Vagina (tissue), 2 donors: ENCODE results near the gene POLR2I. TPM values are rescaled to one million over a fixed set of nuclear protein-coding genes. Genes with fewer than 3 reads are reported as not detected.

Experiments used
- DNase-seq, 2 donors: peaks; one replicate each; pipeline ENCODE4 v3.0.0-alpha.2; 2017; ENCODE audit errors: extremely low spot score in 2 of 2
- H3K27ac ChIP-seq: fragments of 200-600 bp; sonication (generic); one replicate; pipeline ENCODE4 v1.5.1; 2019
- H3K27me3 ChIP-seq: fragments of 200-600 bp; sonication (generic); one replicate; pipeline ENCODE4 v1.5.1; 2019
- H3K36me3 ChIP-seq, 2 donors: fragments of 200-600 bp; sonication (generic); one replicate each; pipeline ENCODE4 v1.5.1; 2017 to 2019
- H3K4me1 ChIP-seq: fragments of 200-600 bp; sonication (generic); one replicate; pipeline ENCODE4 v1.5.1; 2019
- H3K4me3 ChIP-seq, 2 donors: fragments of 200-600 bp; sonication (generic); 1 replicate in 1 of 2; 2 replicates in 1 of 2; pipeline ENCODE4 v1.5.1; 2016 to 2019
- H3K9me3 ChIP-seq: fragments of 200-600 bp; sonication (generic); one replicate; pipeline ENCODE4 v1.5.1; 2019
- CTCF ChIP-seq, 3 experiments: fragments of 450-650 bp in 2 of 3; fragments of 200-600 bp in 1 of 3; sonication (generic) in 1 of 3; IDR thresholded peaks; one replicate each; pipeline ENCODE4 v1.5.1; 2017 to 2019; ENCODE audit warnings: antibody characterized with exemption in 3 of 3, mild to moderate bottlenecking in 2 of 3, moderate library complexity in 2 of 3
- POLR2A ChIP-seq, 2 donors: fragments of 450-650 bp; IDR thresholded peaks; one replicate each; pipeline ENCODE4 v1.6.1; 2017; ENCODE audit warnings: antibody characterized with exemption in 2 of 2, mild to moderate bottlenecking in 2 of 2, moderate library complexity in 2 of 2
- POLR2AphosphoS5 ChIP-seq, 2 donors: sonication (generic); formaldehyde crosslinking; IDR thresholded peaks; one replicate each; pipeline ENCODE4 v1.9.0; 2017; ENCODE audit warnings: antibody characterized with exemption in 2 of 2, mild to moderate bottlenecking in 2 of 2, low read depth in 1 of 2; ENCODE audit not compliant: insufficient read depth in 1 of 2
- intact Hi-C: fragments of 100-400 bp; cut with DNase I; formaldehyde crosslinking; loops from one replicate; pipeline ENCODE4 v1.15.1; 2023
- total RNA-seq: library from RNA; depleted of rRNA; stranded (reverse); fragments of >200 nt; gene quantifications from one replicate; pipeline ENCODE4 v1.2.3, GENCODE V29; 2016

POLR2I gene
- total RNA-seq, 1 donor from 2014 or later = 108 TPM

- H3K27ac ChIP-seq = no peak overlapping the region
- intact Hi-C loops = no loop called here
- DNase-seq = no peak
- H3K36me3 ChIP-seq = no peaks in the 10 kb centered on the region
- no peak for TF ChIP-seq POLR2AphosphoS5 (IDR thresholded peaks at IDR 0.05; ENCODE audit: insufficient read depth in 1 of 2, low read depth in 1 of 2)
- no peak for TF ChIP-seq CTCF (IDR thresholded peaks at IDR 0.05)
- TF ChIP-seq POLR2A (IDR thresholded peaks at IDR 0.05) = no peak
- H3K4me3 ChIP-seq = no peak overlapping the region
- H3K4me1 ChIP-seq = no peaks in the 10 kb centered on the region
- H3K27me3 ChIP-seq = no peaks in the 10 kb centered on the region
- H3K9me3 ChIP-seq = no peaks in the 10 kb centered on the region
These were observed 31.8 kb downstream of the POLR2I start for GRCh38 chr19:36082916-36083315.

GRCh38 chr19:36081894-36082293 lies 32.8 kb downstream of the POLR2I start:
- H3K4me1 ChIP-seq = no peaks in the 10 kb centered on the region
- no peak for DNase-seq
- H3K27ac ChIP-seq = no peak overlapping the region
- no peaks in the 10 kb centered on the region for H3K27me3 ChIP-seq
- H3K4me3 ChIP-seq = no peak overlapping the region
- intact Hi-C loops = no loop called here
- TF ChIP-seq CTCF (IDR thresholded peaks at IDR 0.05) (no peak), POLR2AphosphoS5 (IDR thresholded peaks at IDR 0.05; ENCODE audit: insufficient read depth in 1 of 2, low read depth in 1 of 2) (no peak), POLR2A (IDR thresholded peaks at IDR 0.05) (no peak)
- no peaks in the 10 kb centered on the region for H3K36me3 ChIP-seq
- no peaks in the 10 kb centered on the region for H3K9me3 ChIP-seq

- TF ChIP-seq CTCF (IDR thresholded peaks at IDR 0.05) = no peak
- no peak for TF ChIP-seq POLR2AphosphoS5 (IDR thresholded peaks at IDR 0.05; ENCODE audit: insufficient read depth in 1 of 2, low read depth in 1 of 2)
- no peak for TF ChIP-seq POLR2A (IDR thresholded peaks at IDR 0.05)
- Histone ChIP-seq H3K4me1 (no peaks in the 10 kb centered on the region), H3K27ac (no peak overlapping the region), H3K4me3 (no peak overlapping the region), H3K9me3 (no peaks in the 10 kb centered on the region), H3K36me3 (no peaks in the 10 kb centered on the region), H3K27me3 (no peaks in the 10 kb centered on the region)
- no peak for DNase-seq
- intact Hi-C loops = no loop called here
These were observed 33.3 kb downstream of the POLR2I start for GRCh38 chr19:36081385-36081784.

GRCh38 chr19:36079389-36079945 lies 35.2 kb downstream of the POLR2I start:
- Histone ChIP-seq H3K36me3 (no peaks in the 10 kb centered on the region), H3K9me3 (no peaks in the 10 kb centered on the region), H3K4me1 (no peaks in the 10 kb centered on the region), H3K4me3 (no peak overlapping the region), H3K27me3 (no peaks in the 10 kb centered on the region), H3K27ac (no peak overlapping the region)
- intact Hi-C loops = no loop called here
- no peak for DNase-seq
- TF ChIP-seq POLR2A (IDR thresholded peaks at IDR 0.05) = no peak

- no peak for TF ChIP-seq POLR2AphosphoS5 (IDR thresholded peaks at IDR 0.05; ENCODE audit: insufficient read depth in 1 of 2, low read depth in 1 of 2)
- TF ChIP-seq POLR2A (IDR thresholded peaks at IDR 0.05) = no peak
- no peak for TF ChIP-seq CTCF (IDR thresholded peaks at IDR 0.05)
- no peak for DNase-seq
- intact Hi-C loops = no loop called here
- H3K27me3 ChIP-seq = no peaks in the 10 kb centered on the region
- H3K4me3 ChIP-seq = no peak overlapping the region
- H3K4me1 ChIP-seq = peaks cover 8% of the 10 kb centered on the region
- H3K36me3 ChIP-seq = no peaks in the 10 kb centered on the region
- H3K9me3 ChIP-seq = no peaks in the 10 kb centered on the region
- H3K27ac ChIP-seq = no peak overlapping the region
These were observed 41.4 kb downstream of the POLR2I start for GRCh38 chr19:36073121-36073876.
